ENCODE measurements around the gene ELF1.

The ELF1 gene

GRCh38 chr13:40941581-40941980 lies 77.5 kb downstream of the ELF1 start:
- Histone ChIP-seq H3K4me3 (ENCODE audit: low read length, poor library complexity, severe bottlenecking) (no peak overlapping the region), H3K36me3 (ENCODE audit: insufficient read depth, low read length) (peaks cover 96% of the 10 kb centered on the region), H2AFZ (ENCODE audit: low read length) (no peak overlapping the region), H3K79me2 (ENCODE audit: insufficient read depth, low read length) (peaks cover 99% of the 10 kb centered on the region), H3F3A (ENCODE audit: low read depth) (peaks cover 10% of the 10 kb centered on the region; the same call in 1 of the 2 replicates), H3K9me2 (replicated peaks; ENCODE audit: low read depth, low read length) (no peaks in the 10 kb centered on the region), H3K27me3 (ENCODE audit: insufficient read depth, low read length, poor library complexity, severe bottlenecking) (no peaks in the 10 kb centered on the region), H4K20me1 (ENCODE audit: insufficient read depth, low read length, poor library complexity, severe bottlenecking) (peaks cover 96% of the 10 kb centered on the region), H3K9ac (ENCODE audit: low read depth, low read length, poor library complexity, severe bottlenecking) (no peak overlapping the region), H3K4me1 (ENCODE audit: insufficient read depth, low read length, poor library complexity, severe bottlenecking) (no peaks in the 10 kb centered on the region), H3K4me2 (ENCODE audit: low read depth, low read length, poor library complexity, severe bottlenecking) (no peak overlapping the region), H3K9me3 (ENCODE audit: insufficient read depth, low read depth, low read length) (no peaks in the 10 kb centered on the region)
- TF ChIP-seq CTCF (conservative IDR thresholded peaks at IDR 0.05; ENCODE audit: low read length) = no peak
- no peak for TF ChIP-seq EZH2phosphoT487 (IDR thresholded peaks at IDR 0.05; ENCODE audit: borderline replicate concordance)

GRCh38 chr13:40940841-40941240 lies 78.3 kb downstream of the ELF1 start:
- H3K27me3 ChIP-seq (ENCODE audit: insufficient read depth, low read length, poor library complexity, severe bottlenecking) = no peaks in the 10 kb centered on the region
- no peak overlapping the region for H3K9ac ChIP-seq (ENCODE audit: low read depth, low read length, poor library complexity, severe bottlenecking)
- H3K4me3 ChIP-seq (ENCODE audit: low read length, poor library complexity, severe bottlenecking) = no peak overlapping the region
- no peak overlapping the region for H2AFZ ChIP-seq (ENCODE audit: low read length)
- peaks cover 95% of the 10 kb centered on the region for H4K20me1 ChIP-seq (ENCODE audit: insufficient read depth, low read length, poor library complexity, severe bottlenecking)
- peaks cover 99% of the 10 kb centered on the region for H3K79me2 ChIP-seq (ENCODE audit: insufficient read depth, low read length)
- H3K4me2 ChIP-seq (ENCODE audit: low read depth, low read length, poor library complexity, severe bottlenecking) = no peak overlapping the region
- H3K4me1 ChIP-seq (ENCODE audit: insufficient read depth, low read length, poor library complexity, severe bottlenecking) = no peaks in the 10 kb centered on the region
- TF ChIP-seq EZH2phosphoT487 (IDR thresholded peaks at IDR 0.05; ENCODE audit: borderline replicate concordance) = no peak
- no peak for TF ChIP-seq CTCF (conservative IDR thresholded peaks at IDR 0.05; ENCODE audit: low read length)
- H3F3A ChIP-seq (ENCODE audit: low read depth) = peaks cover 10% of the 10 kb centered on the region; the same call in 1 of the 2 replicates
- H3K9me2 ChIP-seq (replicated peaks; ENCODE audit: low read depth, low read length) = no peaks in the 10 kb centered on the region
- H3K36me3 ChIP-seq (ENCODE audit: insufficient read depth, low read length) = peaks cover 94% of the 10 kb centered on the region
- H3K9me3 ChIP-seq (ENCODE audit: insufficient read depth, low read depth, low read length) = no peaks in the 10 kb centered on the region

- Histone ChIP-seq H3K36me3 (ENCODE audit: insufficient read depth, low read length) (peaks cover 91% of the 10 kb centered on the region), H3K9ac (ENCODE audit: low read depth, low read length, poor library complexity, severe bottlenecking) (no peak overlapping the region)
Measured at GRCh38 chr13:40933508-40934204, 85.5 kb downstream of the ELF1 start.

More at GRCh38 chr13:40933508-40934204, 85.5 kb downstream of the ELF1 start:
- H3K4me3 ChIP-seq (ENCODE audit: low read length, poor library complexity, severe bottlenecking) = no peak overlapping the region
- no peak overlapping the region for H2AFZ ChIP-seq (ENCODE audit: low read length)
- H3K4me1 ChIP-seq (ENCODE audit: insufficient read depth, low read length, poor library complexity, severe bottlenecking) = no peaks in the 10 kb centered on the region
- H3K9me3 ChIP-seq (ENCODE audit: insufficient read depth, low read depth, low read length) = no peaks in the 10 kb centered on the region
- no peaks in the 10 kb centered on the region for H3K27me3 ChIP-seq (ENCODE audit: insufficient read depth, low read length, poor library complexity, severe bottlenecking)
- no peaks in the 10 kb centered on the region for H3K9me2 ChIP-seq (replicated peaks; ENCODE audit: low read depth, low read length)
- peaks cover 76% of the 10 kb centered on the region for H4K20me1 ChIP-seq (ENCODE audit: insufficient read depth, low read length, poor library complexity, severe bottlenecking)
- H3F3A ChIP-seq (ENCODE audit: low read depth) = peaks cover 8% of the 10 kb centered on the region; the same call in 1 of the 2 replicates
- TF ChIP-seq CTCF (conservative IDR thresholded peaks at IDR 0.05; ENCODE audit: low read length) (no peak), EZH2phosphoT487 (IDR thresholded peaks at IDR 0.05; ENCODE audit: borderline replicate concordance) (no peak)
- H3K4me2 ChIP-seq (ENCODE audit: low read depth, low read length, poor library complexity, severe bottlenecking) = no peak overlapping the region
- H3K79me2 ChIP-seq (ENCODE audit: insufficient read depth, low read length) = peaks cover 63% of the 10 kb centered on the region
